ENCODE results near the gene BTNL2. TPM values are rescaled to one million over a fixed set of nuclear protein-coding genes. Genes with fewer than 3 reads are reported as not detected.

BTNL2 gene
- total RNA-seq, 1 experiment from 2014 or later, result not detected

- ATAC-seq (no peak), DNase-seq (no peak)
- Histone ChIP-seq H3K36me3 (ENCODE audit: low read depth, low read length) (no peaks in the 10 kb centered on the region), H3K9me3 (ENCODE audit: low read length) (no peaks in the 10 kb centered on the region), H3K4me1 (ENCODE audit: insufficient read depth, low read length) (peaks cover 5% of the 10 kb centered on the region; the same call in 1 of the 2 replicates), H3K9me2 (replicated peaks; ENCODE audit: low read length) (no peaks in the 10 kb centered on the region), H3F3A (ENCODE audit: low read length, unreplicated experiment) (no peaks in the 10 kb centered on the region), H3K79me2 (ENCODE audit: low read length) (no peaks in the 10 kb centered on the region), H2AFZ (ENCODE audit: low read length) (no peak overlapping the region), H3K27ac (ENCODE audit: low read length) (no peak overlapping the region), H3K4me2 (ENCODE audit: low read length) (no peak overlapping the region), H3K4me3 (ENCODE audit: low read length) (no peak overlapping the region), H4K20me1 (ENCODE audit: low read length) (no peaks in the 10 kb centered on the region), H3K9ac (ENCODE audit: low read length) (no peak overlapping the region), H3K27me3 (ENCODE audit: low read length) (peaks cover 11% of the 10 kb centered on the region; the same call in 1 of the 2 replicates)
- no TSS peak for BruUV-seq (replicated peaks)
- TF ChIP-seq CTCF (conservative IDR thresholded peaks at IDR 0.05; ENCODE audit: low read depth, low read length) (no peak), EZH2phosphoT487 (IDR thresholded peaks at IDR 0.05; ENCODE audit: borderline replicate concordance, low read length) (no peak), EZH2 (IDR thresholded peaks at IDR 0.05; ENCODE audit: low read length, unreplicated experiment) (no peak)
- intact Hi-C loops (cut with micrococcal nuclease), result no loop called here
- CTCF ChIA-PET, result no interaction called here
- POLR2A ChIA-PET (ENCODE audit: unreplicated experiment), result no interaction called here
Measured at GRCh38 chr6:32427934-32428474, 21.0 kb upstream of the BTNL2 start.

- intact Hi-C loops (cut with micrococcal nuclease), result no loop called here
- ATAC-seq, result no peak
- Histone ChIP-seq H4K20me1 (ENCODE audit: low read length) (no peaks in the 10 kb centered on the region), H2AFZ (ENCODE audit: low read length) (no peak overlapping the region), H3K4me3 (ENCODE audit: low read length) (no peak overlapping the region), H3K4me1 (ENCODE audit: insufficient read depth, low read length) (peaks cover 5% of the 10 kb centered on the region; the same call in 1 of the 2 replicates), H3K9ac (ENCODE audit: low read length) (no peak overlapping the region), H3K4me2 (ENCODE audit: low read length) (no peak overlapping the region), H3K27me3 (ENCODE audit: low read length) (peaks cover 11% of the 10 kb centered on the region; the same call in 1 of the 2 replicates), H3K9me2 (replicated peaks; ENCODE audit: low read length) (no peaks in the 10 kb centered on the region), H3K27ac (ENCODE audit: low read length) (no peak overlapping the region), H3F3A (ENCODE audit: low read length, unreplicated experiment) (no peaks in the 10 kb centered on the region), H3K79me2 (ENCODE audit: low read length) (no peaks in the 10 kb centered on the region), H3K36me3 (ENCODE audit: low read depth, low read length) (no peaks in the 10 kb centered on the region), H3K9me3 (ENCODE audit: low read length) (no peaks in the 10 kb centered on the region)
- TF ChIP-seq EZH2 (IDR thresholded peaks at IDR 0.05; ENCODE audit: low read length, unreplicated experiment) (no peak), EZH2phosphoT487 (IDR thresholded peaks at IDR 0.05; ENCODE audit: borderline replicate concordance, low read length) (no peak), CTCF (conservative IDR thresholded peaks at IDR 0.05; ENCODE audit: low read depth, low read length) (no peak)
- DNase-seq, result no peak
- no TSS peak for BruUV-seq (replicated peaks)
- ChIA-PET CTCF (no interaction called here), POLR2A (ENCODE audit: unreplicated experiment) (no interaction called here)
Measured at GRCh38 chr6:32427218-32427617, 20.2 kb upstream of the BTNL2 start.

GRCh38 chr6:32426338-32426737 is 19.4 kb upstream of the BTNL2 start:
- H2AFZ ChIP-seq (ENCODE audit: low read length), result no peak overlapping the region
- H3K9me3 ChIP-seq (ENCODE audit: low read length), result no peaks in the 10 kb centered on the region
- no peak overlapping the region for H3K4me3 ChIP-seq (ENCODE audit: low read length)
- H3K4me1 ChIP-seq (ENCODE audit: insufficient read depth, low read length), result peaks cover 5% of the 10 kb centered on the region; the same call in 1 of the 2 replicates
- CTCF ChIA-PET, result no interaction called here
- H3F3A ChIP-seq (ENCODE audit: low read length, unreplicated experiment), result no peaks in the 10 kb centered on the region
- H3K79me2 ChIP-seq (ENCODE audit: low read length), result no peaks in the 10 kb centered on the region
- H3K4me2 ChIP-seq (ENCODE audit: low read length), result no peak overlapping the region
- no peak for ATAC-seq
- no peak overlapping the region for H3K9ac ChIP-seq (ENCODE audit: low read length)
- no peak overlapping the region for H3K27ac ChIP-seq (ENCODE audit: low read length)
- peaks cover 17% of the 10 kb centered on the region for H3K27me3 ChIP-seq (ENCODE audit: low read length)
- intact Hi-C loops (cut with micrococcal nuclease), result no loop called here
- POLR2A ChIA-PET (ENCODE audit: unreplicated experiment), result no interaction called here
- H3K36me3 ChIP-seq (ENCODE audit: low read depth, low read length), result no peaks in the 10 kb centered on the region
- no peaks in the 10 kb centered on the region for H3K9me2 ChIP-seq (replicated peaks; ENCODE audit: low read length)
- no TSS peak for BruUV-seq (replicated peaks)
- H4K20me1 ChIP-seq (ENCODE audit: low read length), result no peaks in the 10 kb centered on the region
- TF ChIP-seq EZH2phosphoT487 (IDR thresholded peaks at IDR 0.05; ENCODE audit: borderline replicate concordance, low read length) (no peak), EZH2 (IDR thresholded peaks at IDR 0.05; ENCODE audit: low read length, unreplicated experiment) (no peak), CTCF (conservative IDR thresholded peaks at IDR 0.05; ENCODE audit: low read depth, low read length) (no peak)
- DNase-seq, result no peak

Measured in PC-3 (cell line).